Adrenal gland (tissue), 5 donors: ENCODE results near the gene SH3BGRL3.

ENCODE experiments used
- CTCF ChIP-seq, 6 experiments: fragments of 450-650 bp in 4 of 6; fragments of 200-600 bp in 2 of 6; sonication (generic) in 1 of 6; IDR thresholded peaks; 1 replicate in 5 of 6; 2 replicates in 1 of 6; pipeline versions ENCODE4 v1.5.1 to v1.8.0; 2016 to 2021; ENCODE audit warnings: antibody characterized with exemption in 6 of 6, mild to moderate bottlenecking in 2 of 6, moderate library complexity in 1 of 6
- POLR2A ChIP-seq, 2 donors: fragments of 450-650 bp; IDR thresholded peaks; one replicate each; pipeline ENCODE4 v1.6.1; 2017; ENCODE audit warnings: antibody characterized with exemption in 2 of 2, mild to moderate bottlenecking in 2 of 2, moderate library complexity in 1 of 2
- donor health status: DM: no; HTN: no; CAD: no.

- peak; percentile 63 to 82 (median 78) for TF ChIP-seq CTCF (IDR thresholded peaks at IDR 0.05)
- TF ChIP-seq POLR2A (IDR thresholded peaks at IDR 0.05) = peak; percentile 64 to 87
Observed at GRCh38 chr1:26233903-26234643, 45.8 kb upstream of the SH3BGRL3 start, which contains the start of gene CEP85.
